A549 (cell line): ENCODE data around the gene PDE4D. TPM values are rescaled to one million over a fixed set of nuclear protein-coding genes. Genes with fewer than 3 reads are reported as not detected.

ENCODE experiments used
- ATAC-seq, 2 experiments: fragments of 200-7000 bp in 1 of 2; fragments of >200 bp in 1 of 2; cut with Nextera tagmentation in 1 of 2; cut with Tn5 transposase in 1 of 2; 3 replicates each; pipeline versions ENCODE4 v1.8.0 to v1.9.1; 2018 to 2020; ENCODE audit warnings: mild to moderate bottlenecking in 1 of 2, moderate library complexity in 1 of 2
- CTCF ChIA-PET: fragments of 300-600 bp; sonication (Branson Sonifier 250); formaldehyde crosslinking; extraction: SDS; loops from one replicate; lab custom pipeline; 2021; ENCODE audit warnings: antibody characterized with exemption, inconsistent platforms; lab: Yijun Ruan, JAX
- POLR2A ChIA-PET: fragments of 350-600 bp; formaldehyde crosslinking; extraction: SDS; loops from one replicate; lab custom pipeline; 2021; ENCODE audit warnings: antibody characterized with exemption, inconsistent platforms; lab: Yijun Ruan, JAX
- DNase-seq, 2 experiments: peaks; one replicate each; pipeline versions ENCODE4 v3.0.0 to v3.0.0-alpha.2; 2011 to 2016; ENCODE audit warnings: low read depth in 1 of 2, low spot score in 1 of 2
- FAIRE-seq: peaks from 2 replicates; lab custom pipeline; 2011; peaks lifted over from hg19 to GRCh38; lab: Jason Lieb, UNC
- H3K27ac ChIP-seq, 2 experiments: fragments of >200 bp; sonication (Bioruptor Twin); formaldehyde crosslinking; 3 replicates each; pipeline ENCODE4 v1.5.1; 2016 to 2017
- H3K4me1 ChIP-seq: fragments of >200 bp; sonication (Bioruptor Twin); formaldehyde crosslinking; 3 replicates; pipeline ENCODE4 v1.6.1; 2016
- H3K4me2 ChIP-seq: fragments of >200 bp; sonication (Bioruptor Twin); formaldehyde crosslinking; 3 replicates; pipeline ENCODE4 v1.6.1; 2016
- H3K4me3 ChIP-seq: fragments of >200 bp; sonication (Bioruptor Twin); formaldehyde crosslinking; 3 replicates; pipeline ENCODE4 v1.5.1; 2016
- H3K9me3 ChIP-seq: fragments of >200 bp; sonication (Bioruptor Twin); formaldehyde crosslinking; 3 replicates; pipeline ENCODE4 v1.6.1; 2016
- CEBPB ChIP-seq, 2 experiments: fragments of >200 bp in 1 of 2; sonication (Bioruptor Twin) in 1 of 2; formaldehyde crosslinking in 1 of 2; IDR thresholded peaks; 2 replicates each; pipeline ENCODE4 v1.6.1; 2012 to 2016
- CHD4 ChIP-seq: fragments of 200-600 bp; sonication (generic); IDR thresholded peaks from 2 replicates; pipeline ENCODE4 v1.6.1; 2016; ENCODE audit warnings: antibody characterized with exemption, mild to moderate bottlenecking, borderline replicate concordance
- CTCF ChIP-seq: fragments of >200 bp; sonication (Bioruptor Twin); formaldehyde crosslinking; IDR thresholded peaks from 3 replicates; pipeline ENCODE4 v1.5.1; 2016
- EHF ChIP-seq: fragments of 250-450 bp; sonication (Bioruptor Pico); IDR thresholded peaks from 2 replicates; pipeline ENCODE4 v1.5.0; 2020; ENCODE audit warnings: mild to moderate bottlenecking
- EP300 ChIP-seq, 2 experiments: fragments of >200 bp; sonication (Bioruptor Twin); formaldehyde crosslinking; IDR thresholded peaks; 2 replicates in 1 of 2; 3 replicates in 1 of 2; pipeline ENCODE4 v1.6.1; 2016 to 2017
- FOSL2 ChIP-seq, 2 experiments: fragments of 450-650 bp in 1 of 2; fragments of >200 bp in 1 of 2; sonication (Bioruptor Twin) in 1 of 2; formaldehyde crosslinking; IDR thresholded peaks; 2 replicates each; pipeline versions ENCODE4 v1.5.0 to v1.6.1; 2016 to 2020; ENCODE audit warnings: mild to moderate bottlenecking in 1 of 2, moderate library complexity in 1 of 2
- GATA3 ChIP-seq: IDR thresholded peaks from 2 replicates; pipeline ENCODE4 v1.6.1; 2012; ENCODE audit warnings: borderline replicate concordance
- HES2 ChIP-seq: fragments of >200 bp; sonication (Bioruptor Twin); formaldehyde crosslinking; IDR thresholded peaks from 2 replicates; pipeline ENCODE4 v1.6.1; 2016
- HOXA7 ChIP-seq: fragments of 250-450 bp; sonication (Bioruptor Pico); IDR thresholded peaks from 2 replicates; pipeline ENCODE4 v1.5.0; 2020; ENCODE audit warnings: mild to moderate bottlenecking, moderate library complexity
- HOXB13 ChIP-seq: fragments of 250-450 bp; sonication (Bioruptor Pico); IDR thresholded peaks from 2 replicates; pipeline ENCODE4 v1.5.0; 2020; ENCODE audit warnings: low read depth, mild to moderate bottlenecking, moderate library complexity
- HOXB5 ChIP-seq: fragments of 250-450 bp; sonication (Bioruptor Pico); IDR thresholded peaks from 2 replicates; pipeline ENCODE4 v1.5.0; 2020; ENCODE audit warnings: mild to moderate bottlenecking, moderate library complexity
- JUN ChIP-seq, 2 experiments: fragments of >200 bp; sonication (Bioruptor Twin); formaldehyde crosslinking; IDR thresholded peaks; 2 replicates in 1 of 2; 3 replicates in 1 of 2; pipeline ENCODE4 v1.6.1; 2016 to 2017
- KDM1A ChIP-seq: fragments of 200-600 bp; sonication (generic); IDR thresholded peaks from 2 replicates; pipeline ENCODE4 v1.6.1; 2016; ENCODE audit warnings: low read depth, mild to moderate bottlenecking
- KDM5A ChIP-seq: fragments of 200-600 bp; sonication (generic); IDR thresholded peaks from 2 replicates; pipeline ENCODE4 v1.6.1; 2016; ENCODE audit warnings: antibody characterized with exemption, mild to moderate bottlenecking
- MAFK ChIP-seq: fragments of 450-650 bp; IDR thresholded peaks from 2 replicates; pipeline ENCODE4 v1.6.1; 2014; ENCODE audit not compliant: partially characterized antibody
- MAZ ChIP-seq: fragments of 150-350 bp; IDR thresholded peaks from 2 replicates; pipeline ENCODE4 v1.6.1; 2014; ENCODE audit warnings: antibody characterized with exemption, low read depth, low read length, borderline replicate concordance
- MYC ChIP-seq: IDR thresholded peaks from 2 replicates; pipeline ENCODE4 v1.6.1; 2012; ENCODE audit warnings: mild to moderate bottlenecking, inconsistent platforms, low read length, improper control_type of control experiment, borderline replicate concordance
- NFE2L2 ChIP-seq: fragments of 150-350 bp; conservative IDR thresholded peaks from 2 replicates; pipeline ENCODE4 v1.6.1; 2014; ENCODE audit warnings: low read length
- NPAS2 ChIP-seq: fragments of 250-450 bp; sonication (Bioruptor Pico); IDR thresholded peaks from 2 replicates; pipeline ENCODE4 v1.8.0; 2022; ENCODE audit warnings: mild to moderate bottlenecking, moderate library complexity, borderline replicate concordance
- NR3C1 ChIP-seq: fragments of >200 bp; sonication (Bioruptor Twin); formaldehyde crosslinking; IDR thresholded peaks from 3 replicates; pipeline ENCODE4 v1.6.1; 2017
- PHF8 ChIP-seq: fragments of 200-600 bp; sonication (generic); IDR thresholded peaks from 2 replicates; pipeline ENCODE4 v1.6.1; 2016; ENCODE audit warnings: low read depth, mild to moderate bottlenecking, antibody characterized with exemption, moderate library complexity, borderline replicate concordance
- POLR2AphosphoS2 ChIP-seq: conservative IDR thresholded peaks from 2 replicates; pipeline ENCODE4 v1.6.1; 2012; ENCODE audit warnings: low read length, improper control_type of control experiment, inconsistent platforms
- RCOR1 ChIP-seq: fragments of 150-350 bp; IDR thresholded peaks from 2 replicates; pipeline ENCODE4 v1.6.1; 2014; ENCODE audit warnings: antibody characterized with exemption, low read length, low read depth
- REST ChIP-seq: fragments of 200-600 bp; sonication (generic); IDR thresholded peaks from 2 replicates; pipeline ENCODE4 v1.6.1; 2016; ENCODE audit warnings: antibody characterized with exemption, mild to moderate bottlenecking, moderate library complexity
- RNF2 ChIP-seq: fragments of 200-600 bp; sonication (generic); IDR thresholded peaks from 2 replicates; pipeline ENCODE4 v1.6.1; 2016; ENCODE audit warnings: low read depth, mild to moderate bottlenecking, antibody characterized with exemption, moderate library complexity, borderline replicate concordance
- SMC3 ChIP-seq: fragments of >200 bp; sonication (Bioruptor Twin); formaldehyde crosslinking; IDR thresholded peaks from 3 replicates; pipeline ENCODE4 v1.6.1; 2018; ENCODE audit warnings: inconsistent platforms
- TFCP2L1 ChIP-seq: fragments of 250-450 bp; sonication (Bioruptor Pico); IDR thresholded peaks from 2 replicates; pipeline ENCODE4 v1.5.0; 2021; ENCODE audit warnings: mild to moderate bottlenecking
- TP53 ChIP-seq: fragments of 250-450 bp; sonication (Bioruptor Pico); IDR thresholded peaks from 2 replicates; pipeline ENCODE4 v1.5.0; 2021; ENCODE audit warnings: mild to moderate bottlenecking, moderate library complexity
- ZFP36 ChIP-seq: fragments of 450-650 bp; IDR thresholded peaks from 2 replicates; pipeline ENCODE4 v1.6.1; 2014; ENCODE audit warnings: borderline replicate concordance; ENCODE audit not compliant: partially characterized antibody
- ZSCAN20 ChIP-seq: fragments of 250-450 bp; sonication (Bioruptor Pico); IDR thresholded peaks from 2 replicates; pipeline ENCODE4 v1.8.0; 2022; ENCODE audit warnings: mild to moderate bottlenecking, moderate library complexity
- WGBS: methylation state at CpG from one replicate; pipeline ENCODE4 v1.1.6; 2017; ENCODE audit errors: missing lambda C conversion rate; 5-methylcytosine and 5-hydroxymethylcytosine counted together
- polyA plus RNA-seq, 4 experiments: library from polyadenylated mRNA; depleted of rRNA in 3 of 4; stranded (reverse); fragments of >200 nt; fragmentation: RNase III in 1 of 4; extraction: RNeasy Plus Mini Kit Qiagen cat#74134 plus additional on column Dnase treatment in 1 of 4; gene quantifications; 2 replicates in 3 of 4; 3 replicates in 1 of 4; pipeline ENCODE4 v1.2.3, GENCODE V29; 2011 to 2017

The PDE4D gene
- polyA plus RNA-seq, 2 of the 4 experiments (the other 2 are of a cell fraction), result 74.0 to 213 TPM

- ATAC-seq (no peak), DNase-seq (peak in 1 of 2 experiments; percentile 35), FAIRE-seq (peak; percentile 82)
- peak overlapping the region; percentile 94 to 100 for H3K27ac ChIP-seq
- ChIA-PET POLR2A (no interaction called here), CTCF (interaction anchor here (1.2 to 4.1 kb wide), 2 partner anchors 14 to 44 kb away, joined by 3 to 31 read pairs; no protein-coding TSS in a partner anchor)
- 89% methylated on average over 2 of the region's 2 CpGs for WGBS
- H3K4me2 ChIP-seq, result peak overlapping the region; percentile 12; the same call in 1 of the 3 replicates
- no peaks in the 10 kb centered on the region for H3K9me3 ChIP-seq
- TF ChIP-seq CEBPB (IDR thresholded peaks at IDR 0.05) (peak; percentile 6 to 42; a peak in 3 of 4 replicates), HES2 (no peak), HOXB5 (no peak; the same call in 1 of the 2 replicates)
- TF ChIP-seq, all 56 proteins: peak for 1
- Histone ChIP-seq H3K4me3 (no peak overlapping the region), H3K4me1 (peaks cover 92% of the 10 kb centered on the region)
Observed at GRCh38 chr5:59130431-59130830, 763.1 kb downstream of the PDE4D start.

- Histone ChIP-seq H3K4me1 (peaks cover 92% of the 10 kb centered on the region), H3K27ac (peak overlapping the region; percentile 94 to 100), H3K9me3 (no peaks in the 10 kb centered on the region), H3K4me3 (no peak overlapping the region; the same call in 2 of the 3 replicates), H3K4me2 (peak overlapping the region; percentile 79)
- ATAC-seq, result no peak
- WGBS, result 55% methylated on average over 1 of the region's 1 CpG
- ChIA-PET POLR2A (interaction anchor here (1.5 to 3.2 kb wide), 7 partner anchors 27 to 237 kb away, joined by 3 to 17 read pairs (median 13); no protein-coding TSS in a partner anchor), CTCF (interaction anchor here (1.0 to 4.1 kb wide), 13 partner anchors 13 to 278 kb away, joined by 3 to 31 read pairs (median 6); no protein-coding TSS in a partner anchor)
- peak in 1 of 2 experiments; percentile 47 for DNase-seq
- FAIRE-seq, result no peak
- TF ChIP-seq EP300 (IDR thresholded peaks at IDR 0.05) (no peak), PHF8 (no peak), FOSL2 (IDR thresholded peaks at IDR 0.05) (no peak), FOSL2 (CRISPR knock-in tag; IDR thresholded peaks at IDR 0.05) (no peak), TP53 (CRISPR knock-in tag) (no peak), HES2 (no peak), SMC3 (no peak), CTCF (no peak), KDM5A (no peak), TFCP2L1 (CRISPR knock-in tag) (no peak), MAZ (no peak), KDM1A (no peak), MAFK (no peak), NPAS2 (CRISPR knock-in tag) (no peak), HOXB13 (peak; percentile 93), GATA3 (no peak), NR3C1 (no peak), CHD4 (no peak), RCOR1 (no peak), POLR2AphosphoS2 (no peak), CEBPB (IDR thresholded peaks at IDR 0.05) (no peak), MYC (no peak), JUN (IDR thresholded peaks at IDR 0.05) (no peak), ZFP36 (no peak), HOXA7 (no peak; the same call in 1 of the 2 replicates), ZSCAN20 (CRISPR knock-in tag) (peak; percentile 88), EHF (CRISPR knock-in tag) (peak; percentile 92), REST (no peak), NFE2L2 (no peak), RNF2 (no peak)
Observed at GRCh38 chr5:59128646-59129290, 764.8 kb downstream of the PDE4D start.
